Ramos (cell line): ENCODE results near the gene CNOT2.
"Not testable (repeated sequence)": the region's sequence is repeated elsewhere in the genome, so short reads cannot be mapped to it uniquely, and the experiment has no call there.

Experiments
- in situ Hi-C: fragments of 300-500 bp; cut with MboI; formaldehyde crosslinking; loops from one replicate; pipeline ENCODE4 v1.14.3; 2022; ENCODE audit warnings: low sequenced_read_pairs; ENCODE audit not compliant: unreplicated experiment

CNOT2 gene

GRCh38 chr12:70359458-70360197 lies 116.4 kb downstream of the CNOT2 start:
- in situ Hi-C loops, result loop anchor here (25.0 kb wide), 1 partner anchor 447 kb away; no protein-coding TSS in a partner anchor

DNA sequence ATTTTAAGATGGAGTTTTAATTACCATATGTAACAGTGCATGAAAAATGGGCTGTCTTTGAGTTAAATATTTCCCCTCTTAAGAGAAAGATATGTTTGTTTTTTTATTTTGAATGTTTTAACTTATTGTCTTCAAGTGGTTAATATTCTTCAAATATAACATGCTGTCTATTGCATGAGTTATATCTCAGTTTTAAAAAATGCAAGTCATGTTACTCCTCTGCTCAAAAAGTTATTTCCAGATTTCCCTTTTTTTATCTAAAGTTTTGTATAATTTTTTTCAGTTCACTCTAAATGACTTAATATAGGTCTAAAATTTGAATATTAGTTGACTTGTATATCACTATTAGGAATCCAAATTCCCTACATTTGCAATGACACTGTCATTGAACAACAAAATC lies 117.0 kb downstream of the CNOT2 start:
- in situ Hi-C loops, result loop anchor here (25.0 kb wide), 1 partner anchor 448 kb away; no protein-coding TSS in a partner anchor

DNA sequence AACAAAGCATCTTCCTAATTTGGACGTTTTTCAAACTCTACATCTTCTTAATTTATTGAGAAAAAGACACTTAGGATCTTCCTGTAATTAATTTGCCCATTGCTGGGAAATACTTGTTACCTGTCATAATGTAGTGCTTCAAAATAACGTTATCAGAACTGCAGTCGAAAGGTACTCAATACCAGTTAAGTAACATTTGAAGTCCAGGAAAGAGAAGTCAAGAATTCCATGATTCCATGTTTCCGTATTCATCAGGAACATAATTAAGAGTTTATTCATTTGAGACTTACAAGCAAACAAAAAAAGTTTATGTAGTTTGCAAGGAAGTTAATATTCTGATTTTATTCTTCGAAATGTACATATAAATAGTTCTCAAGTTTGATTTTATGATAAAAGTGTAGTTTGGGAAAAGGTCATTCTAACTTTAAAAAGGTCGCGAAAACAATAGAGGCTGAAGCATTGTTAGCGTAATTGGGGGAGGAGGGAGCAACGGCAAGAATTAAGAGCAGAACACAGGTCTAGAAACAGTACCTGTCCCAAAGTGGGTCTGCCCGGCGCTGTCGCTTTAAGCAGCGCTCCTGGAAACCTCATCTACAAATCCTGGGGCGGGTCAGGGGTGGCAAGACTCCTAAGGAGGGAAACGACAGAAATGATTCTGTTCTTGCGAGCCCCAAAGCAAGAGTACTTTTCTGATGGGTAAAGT lies 121.6 kb downstream of the CNOT2 start:
- in situ Hi-C loops, result loop anchor here (25.0 kb wide), 1 partner anchor 453 kb away; no protein-coding TSS in a partner anchor

GRCh38 chr12:70365398-70365647 lies 122.1 kb downstream of the CNOT2 start:
- in situ Hi-C loops, result loop anchor here (25.0 kb wide), 1 partner anchor 453 kb away; no protein-coding TSS in a partner anchor

- in situ Hi-C loops, result loop anchor here (25.0 kb wide), 1 partner anchor 454 kb away; no protein-coding TSS in a partner anchor
These were observed 122.7 kb downstream of the CNOT2 start, which contains the start of gene KCNMB4 for GRCh38 chr12:70365648-70366518. Gene KCNMB4 (plus strand): TSS chr12:70366290. CDS start chr12:70366735, 445 bp downstream.

DNA sequence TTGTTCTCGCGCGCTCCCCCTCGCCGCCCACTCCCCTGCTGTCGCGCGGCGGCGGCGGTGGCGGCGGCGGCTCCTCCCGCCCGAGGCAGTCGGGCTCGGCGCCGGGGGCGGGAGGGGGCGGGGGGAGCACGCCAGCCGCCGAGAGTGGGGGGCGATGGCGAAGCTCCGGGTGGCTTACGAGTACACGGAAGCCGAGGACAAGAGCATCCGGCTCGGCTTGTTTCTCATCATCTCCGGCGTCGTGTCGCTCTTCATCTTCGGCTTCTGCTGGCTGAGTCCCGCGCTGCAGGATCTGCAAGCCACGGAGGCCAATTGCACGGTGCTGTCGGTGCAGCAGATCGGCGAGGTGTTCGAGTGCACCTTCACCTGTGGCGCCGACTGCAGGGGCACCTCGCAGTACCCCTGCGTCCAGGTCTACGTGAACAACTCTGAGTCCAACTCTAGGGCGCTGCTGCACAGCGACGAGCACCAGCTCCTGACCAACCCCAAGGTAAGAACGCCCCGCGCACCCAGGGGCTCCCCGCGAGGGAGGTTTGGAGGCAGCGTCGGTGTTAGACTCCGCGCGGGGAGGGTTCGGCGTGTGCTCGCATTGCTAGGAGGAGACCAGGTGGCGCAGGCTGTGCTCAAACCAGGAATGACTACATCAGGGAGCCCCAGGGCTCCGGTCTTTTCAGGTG lies 123.5 kb downstream of the CNOT2 start:
- in situ Hi-C loops, result loop anchor here (25.0 kb wide), 1 partner anchor 454 kb away; no protein-coding TSS in a partner anchor

GRCh38 chr12:70367258-70368141 lies 124.3 kb downstream of the CNOT2 start:
- in situ Hi-C loops, result loop anchor here (25.0 kb wide), 1 partner anchor 455 kb away; no protein-coding TSS in a partner anchor

DNA sequence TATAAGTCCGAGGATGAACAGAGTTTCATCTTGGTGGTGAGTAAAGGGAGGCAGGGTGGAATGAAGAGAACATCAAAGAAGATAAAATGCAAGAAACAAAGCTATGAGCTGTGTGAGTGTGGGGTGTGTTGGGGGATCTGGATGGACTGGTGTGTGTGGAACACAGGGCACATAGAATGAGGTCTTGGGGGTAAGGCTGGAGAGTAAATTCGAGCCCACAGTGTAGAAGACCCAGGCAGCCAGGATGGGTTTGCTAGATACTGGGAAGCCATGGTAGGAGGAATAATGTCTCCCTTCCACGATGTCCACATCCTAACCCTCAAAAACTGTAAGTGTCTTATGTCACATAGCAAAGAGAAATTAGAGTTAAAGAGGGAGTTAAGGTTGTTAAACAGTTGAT lies 129.6 kb downstream of the CNOT2 start:
- in situ Hi-C loops, result loop anchor here (25.0 kb wide), 1 partner anchor 461 kb away; no protein-coding TSS in a partner anchor

DNA sequence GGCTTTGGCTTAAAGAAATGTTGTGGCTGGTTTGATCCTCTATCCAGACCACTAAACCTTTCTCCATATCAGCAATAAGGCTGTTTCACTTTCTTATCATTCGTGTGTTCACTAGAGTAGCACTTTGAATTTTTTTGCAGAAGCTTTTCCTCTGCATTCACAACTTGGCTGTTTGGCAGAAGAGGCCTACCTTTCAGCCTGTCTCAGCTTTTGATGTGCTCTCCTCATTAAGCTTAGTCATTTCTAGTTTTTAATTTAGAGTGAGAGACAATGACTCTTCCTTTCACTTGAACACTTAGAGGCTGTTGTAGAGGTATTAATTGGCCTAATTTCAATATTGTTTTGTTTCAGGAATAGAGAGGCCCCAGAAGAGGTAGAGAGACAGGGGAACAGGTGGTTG lies 136.6 kb downstream of the CNOT2 start:
- in situ Hi-C loops, result no loop called here

DNA sequence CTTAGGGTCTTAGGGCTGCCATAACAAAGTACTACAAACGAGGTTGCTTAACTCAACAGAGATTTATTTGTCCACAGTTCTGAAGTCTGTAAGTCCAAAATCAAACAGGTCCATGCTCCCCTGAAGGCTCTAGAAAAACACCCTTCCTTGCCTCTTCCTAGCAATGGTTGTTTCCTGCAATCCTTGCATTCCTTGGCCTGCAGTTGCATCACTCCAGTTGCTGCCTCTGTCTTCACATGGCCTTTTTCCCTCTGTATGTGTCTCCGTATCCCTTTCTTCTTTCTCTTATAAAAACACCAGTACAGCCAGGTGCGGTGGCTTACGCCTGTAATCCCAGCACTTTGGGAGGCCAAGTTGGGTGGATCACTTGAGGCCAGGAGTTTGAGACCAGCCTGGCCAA lies 140.3 kb downstream of the CNOT2 start:
- in situ Hi-C loops, result no loop called here

DNA sequence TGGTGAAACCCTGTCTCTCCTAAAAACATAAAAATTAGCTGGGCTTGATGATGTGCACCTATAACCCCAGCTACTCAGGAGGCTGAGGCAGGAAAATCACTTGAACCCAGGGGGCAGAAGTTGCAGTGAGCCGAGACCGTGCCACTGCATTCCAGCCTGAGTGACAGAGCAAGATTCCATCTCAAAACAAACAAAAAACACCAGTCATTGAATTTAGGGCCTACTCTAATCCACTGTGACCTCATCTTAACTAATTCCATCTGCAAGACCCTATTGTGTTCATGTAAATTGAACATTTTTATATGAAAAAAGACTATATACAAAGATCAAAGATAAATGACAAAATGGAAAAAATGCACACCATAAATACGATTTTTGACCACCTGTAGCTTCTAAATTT lies 140.7 kb downstream of the CNOT2 start:
- in situ Hi-C loops, result no loop called here

DNA sequence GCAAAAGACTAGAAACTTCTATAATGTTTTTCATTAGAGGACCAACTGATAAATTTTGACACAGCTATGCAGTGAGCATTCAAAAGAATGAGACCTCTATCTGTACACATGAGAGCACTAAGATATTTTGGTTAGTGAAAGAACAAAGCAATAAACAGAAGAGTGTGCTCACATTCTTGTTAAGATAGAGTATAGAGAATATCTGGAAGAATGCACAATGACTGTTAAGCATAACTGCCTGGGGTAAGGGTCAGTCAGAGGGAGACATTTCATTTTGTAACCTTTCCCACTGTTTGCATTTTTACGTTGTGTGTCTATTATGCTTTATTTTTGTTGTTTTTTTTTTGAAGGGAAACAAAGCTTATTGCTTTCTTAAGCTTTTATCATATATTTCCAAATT lies 143.5 kb downstream of the CNOT2 start:
- in situ Hi-C loops, result no loop called here

GRCh38 chr12:70389678-70390077 lies 146.4 kb downstream of the CNOT2 start:
- in situ Hi-C loops, result no loop called here

- in situ Hi-C loops, result not testable (repeated sequence)
These were observed 149.4 kb downstream of the CNOT2 start for GRCh38 chr12:70392631-70393030.

DNA sequence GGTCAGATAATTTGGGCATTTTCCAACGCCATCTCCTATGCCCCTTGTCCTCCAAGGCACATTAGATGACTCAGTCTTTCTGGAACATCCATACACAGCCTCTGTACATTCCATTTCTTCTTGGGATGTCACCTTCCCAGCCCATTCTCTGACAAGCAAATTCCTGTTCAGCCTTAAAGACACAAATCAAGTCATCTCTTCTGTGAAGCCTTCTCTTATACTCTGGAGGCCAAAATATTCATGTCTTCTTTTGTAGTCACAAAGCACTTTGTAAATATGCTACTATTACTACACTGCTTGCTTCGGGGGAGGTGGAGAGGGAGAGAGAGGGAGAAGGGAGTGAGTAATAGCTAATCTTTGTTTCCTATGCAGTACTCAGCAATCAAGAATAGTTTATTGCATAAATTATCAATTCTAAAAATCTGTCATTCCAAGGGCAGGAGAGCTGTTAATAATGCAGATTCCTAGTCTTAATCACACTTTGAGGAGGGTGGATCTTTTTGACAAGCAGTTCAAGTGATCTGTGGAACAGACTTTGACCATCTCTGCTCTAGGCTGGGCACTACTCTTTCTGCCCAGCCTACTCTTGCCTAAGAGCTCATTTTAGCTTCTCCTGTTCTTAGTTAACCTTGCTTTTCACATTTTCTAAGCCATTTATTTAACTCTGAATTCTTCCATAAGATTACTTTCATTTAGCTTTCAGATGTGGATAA lies 150.7 kb downstream of the CNOT2 start:
- in situ Hi-C loops, result no loop called here

GRCh38 chr12:70398002-70398401 lies 154.8 kb downstream of the CNOT2 start:
- in situ Hi-C loops, result no loop called here

DNA sequence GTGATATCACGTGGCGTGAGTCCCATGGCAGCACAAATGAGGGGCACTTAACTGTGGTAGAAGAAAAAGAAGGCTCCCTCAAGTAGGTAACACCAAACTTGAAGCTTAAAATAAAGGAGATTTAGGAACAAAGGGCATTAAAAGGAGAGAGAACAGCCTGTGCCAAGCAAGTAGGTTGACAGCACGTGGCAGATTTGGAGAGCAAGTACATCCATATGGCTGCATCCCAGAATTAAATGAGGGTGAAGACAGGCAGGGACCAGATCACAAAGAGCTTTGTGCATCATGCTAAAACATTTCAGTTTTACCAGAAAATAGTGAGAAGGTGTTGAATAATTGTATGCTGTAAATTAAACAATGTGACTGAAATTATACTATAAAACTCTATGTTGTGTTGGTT lies 155.6 kb downstream of the CNOT2 start:
- in situ Hi-C loops, result no loop called here

GRCh38 chr12:70399311-70399710 lies 156.1 kb downstream of the CNOT2 start:
- in situ Hi-C loops, result no loop called here
